NT2/D1 (cell line): ENCODE measurements around the gene C6orf132.
"Not testable (repeated sequence)": the region's sequence is repeated elsewhere in the genome, so short reads cannot be mapped to it uniquely, and the experiment has no call there.

Source experiments
- YY1 ChIP-seq: IDR thresholded peaks from 2 replicates; pipeline ENCODE4 v1.6.1; 2011; ENCODE audit not compliant: insufficient read length, insufficient read depth
- ZNF274 ChIP-seq: IDR thresholded peaks from 2 replicates; pipeline ENCODE4 v1.6.1; 2011; ENCODE audit warnings: mild to moderate bottlenecking, low read depth, low read length

DNA sequence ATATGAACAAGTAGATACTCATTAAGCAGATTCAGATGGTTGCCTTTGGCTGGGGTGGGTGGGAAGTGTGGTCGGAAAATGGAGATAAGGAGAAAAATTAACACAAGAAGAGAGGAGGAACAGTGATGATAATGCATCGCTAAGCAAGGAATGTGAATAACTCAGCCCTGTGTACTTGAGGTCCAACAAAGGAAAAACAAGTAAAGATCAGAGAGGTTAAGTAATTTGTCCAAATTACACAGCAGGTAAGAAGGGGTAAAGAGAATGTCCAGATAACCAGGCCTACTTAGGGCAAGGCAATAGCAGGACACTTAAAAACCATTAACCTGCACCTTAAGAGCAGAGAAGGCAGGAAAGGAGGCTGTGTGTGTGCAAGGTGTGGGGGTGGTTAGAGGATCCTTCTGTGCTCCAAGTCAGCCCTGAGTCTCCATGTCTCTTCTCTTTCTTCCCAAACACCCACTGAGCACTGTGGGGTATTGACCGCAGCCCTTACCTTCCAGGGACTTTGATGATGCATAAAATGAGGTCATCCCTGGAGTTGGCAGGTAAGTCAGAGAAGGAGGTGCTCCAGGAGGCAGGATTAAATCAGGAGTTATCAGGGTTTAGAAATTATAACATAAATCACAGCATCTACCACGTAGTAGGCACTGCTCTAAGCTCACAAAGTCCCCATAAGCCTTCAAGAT lies 10.3 kb upstream of the C6orf132 start:
- not testable (repeated sequence) for TF ChIP-seq YY1, ZNF274
